Loucy (cell line): ENCODE measurements around the gene KLRB1.
"Not testable (repeated sequence)": the region's sequence is repeated elsewhere in the genome, so short reads cannot be mapped to it uniquely, and the experiment has no call there.

Experiments
- EZH2phosphoT487 ChIP-seq: fragments of 200-600 bp; IDR thresholded peaks from 2 replicates; pipeline ENCODE4 v1.6.1; 2018; ENCODE audit warnings: antibody characterized with exemption, mild to moderate bottlenecking, moderate library complexity, borderline replicate concordance
- TF ChIP-seq, protein P1 (sequence below): fragments of 200-600 bp; sonication (generic); conservative IDR thresholded peaks from 2 replicates; pipeline ENCODE4 v1.5.1; 2014; ENCODE audit warnings: mild to moderate bottlenecking, antibody characterized with exemption, low read length

DNA sequence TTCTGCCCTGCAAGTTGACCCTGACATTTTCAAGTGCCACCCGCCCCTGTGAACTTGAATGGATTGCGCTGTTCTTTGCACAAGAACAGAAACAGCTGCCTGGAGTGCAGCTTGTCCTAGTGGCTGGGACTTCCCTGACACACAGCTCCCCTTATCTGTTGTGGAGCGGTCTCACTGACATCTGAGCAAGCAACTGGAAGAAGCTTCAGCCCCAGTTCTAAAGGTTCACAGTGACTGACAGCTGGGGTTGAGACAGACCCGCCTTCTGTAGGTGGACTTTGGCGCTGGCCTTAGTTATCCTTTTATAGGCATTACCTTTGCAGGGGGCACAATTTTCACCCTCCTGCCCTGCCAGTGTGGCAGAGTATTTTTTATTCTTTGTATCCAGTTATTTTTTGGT lies 30.0 kb downstream of the KLRB1 start:
- TF ChIP-seq, protein P1, sequence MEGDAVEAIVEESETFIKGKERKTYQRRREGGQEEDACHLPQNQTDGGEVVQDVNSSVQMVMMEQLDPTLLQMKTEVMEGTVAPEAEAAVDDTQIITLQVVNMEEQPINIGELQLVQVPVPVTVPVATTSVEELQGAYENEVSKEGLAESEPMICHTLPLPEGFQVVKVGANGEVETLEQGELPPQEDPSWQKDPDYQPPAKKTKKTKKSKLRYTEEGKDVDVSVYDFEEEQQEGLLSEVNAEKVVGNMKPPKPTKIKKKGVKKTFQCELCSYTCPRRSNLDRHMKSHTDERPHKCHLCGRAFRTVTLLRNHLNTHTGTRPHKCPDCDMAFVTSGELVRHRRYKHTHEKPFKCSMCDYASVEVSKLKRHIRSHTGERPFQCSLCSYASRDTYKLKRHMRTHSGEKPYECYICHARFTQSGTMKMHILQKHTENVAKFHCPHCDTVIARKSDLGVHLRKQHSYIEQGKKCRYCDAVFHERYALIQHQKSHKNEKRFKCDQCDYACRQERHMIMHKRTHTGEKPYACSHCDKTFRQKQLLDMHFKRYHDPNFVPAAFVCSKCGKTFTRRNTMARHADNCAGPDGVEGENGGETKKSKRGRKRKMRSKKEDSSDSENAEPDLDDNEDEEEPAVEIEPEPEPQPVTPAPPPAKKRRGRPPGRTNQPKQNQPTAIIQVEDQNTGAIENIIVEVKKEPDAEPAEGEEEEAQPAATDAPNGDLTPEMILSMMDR, result not testable (repeated sequence)
- TF ChIP-seq EZH2phosphoT487, result not testable (repeated sequence)
